ENCODE measurements around the gene SLC29A4. TPM values are rescaled to one million over a fixed set of nuclear protein-coding genes. Genes with fewer than 3 reads are reported as not detected.
"Not testable (repeated sequence)": the region's sequence is repeated elsewhere in the genome, so short reads cannot be mapped to it uniquely, and the experiment has no call there.

Gene SLC29A4
- total RNA-seq, 2 donors from 2014 or later = 4.6 to 20.7 TPM

GRCh38 chr7:5274441-5274840 lies 8.3 kb upstream of the SLC29A4 start:
- peak overlapping the region in 1 of 2 donors; percentile 24 for H3K9ac ChIP-seq (ENCODE audit: low read depth in 2 of 2, low read length in 2 of 2)
- intact Hi-C loops (cut with DNase I) = no loop called here
- H3K4me1 ChIP-seq = no peaks in the 10 kb centered on the region
- no peak overlapping the region for H3K27ac ChIP-seq
- TF ChIP-seq CTCF (IDR thresholded peaks at IDR 0.05) = no peak
- H3K4me3 ChIP-seq = no peak overlapping the region
- DNase-seq = no peak
- no peaks in the 10 kb centered on the region for H3K36me3 ChIP-seq
- H3K9me3 ChIP-seq = no peaks in the 10 kb centered on the region
- H3K27me3 ChIP-seq = no peaks in the 10 kb centered on the region

GRCh38 chr7:5274985-5275431 lies 7.7 kb upstream of the SLC29A4 start:
- H3K9ac ChIP-seq (ENCODE audit: low read depth in 2 of 2, low read length in 2 of 2); H3K36me3 ChIP-seq; H3K9me3 ChIP-seq; H3K4me1 ChIP-seq; H3K4me3 ChIP-seq; intact Hi-C loops (cut with DNase I); H3K27ac ChIP-seq; DNase-seq; H3K27me3 ChIP-seq: not testable (repeated sequence)

- intact Hi-C loops (cut with DNase I); H3K4me1 ChIP-seq; H3K9ac ChIP-seq (ENCODE audit: low read depth in 2 of 2, low read length in 2 of 2); H3K27me3 ChIP-seq; H3K4me3 ChIP-seq; H3K9me3 ChIP-seq; DNase-seq; H3K27ac ChIP-seq; H3K36me3 ChIP-seq: not testable (repeated sequence)
Observed at GRCh38 chr7:5275510-5275909, 7.2 kb upstream of the SLC29A4 start.

DNA sequence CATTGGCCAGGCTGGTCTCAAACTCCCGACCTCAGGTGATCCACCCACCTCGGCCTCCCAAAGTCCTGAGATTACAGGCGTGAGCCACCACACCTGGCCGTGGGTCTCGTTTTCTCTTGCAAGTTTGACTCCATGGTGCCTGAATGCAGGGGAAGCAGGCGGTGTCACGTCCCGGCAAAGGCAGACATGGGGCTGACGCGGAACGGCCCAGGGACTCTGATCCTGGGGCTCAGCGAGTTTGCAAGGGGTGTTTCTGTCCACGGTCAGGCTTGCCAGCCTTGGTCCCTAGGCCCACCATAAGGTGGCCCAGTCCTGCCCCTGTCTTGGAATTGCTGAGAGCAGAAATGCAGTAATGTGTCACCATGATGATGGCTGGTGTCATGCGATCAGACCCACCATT lies 6.6 kb upstream of the SLC29A4 start:
- H3K27me3 ChIP-seq; DNase-seq; H3K9me3 ChIP-seq; H3K36me3 ChIP-seq; H3K4me1 ChIP-seq; H3K4me3 ChIP-seq; H3K27ac ChIP-seq; intact Hi-C loops (cut with DNase I); H3K9ac ChIP-seq (ENCODE audit: low read depth in 2 of 2, low read length in 2 of 2): not testable (repeated sequence)

GRCh38 chr7:5276611-5277010 lies 6.1 kb upstream of the SLC29A4 start:
- H3K9ac ChIP-seq (ENCODE audit: low read depth in 2 of 2, low read length in 2 of 2) = no peak overlapping the region
- H3K36me3 ChIP-seq = no peaks in the 10 kb centered on the region
- no peak for DNase-seq
- intact Hi-C loops (cut with DNase I) = no loop called here
- H3K27ac ChIP-seq = no peak overlapping the region
- H3K27me3 ChIP-seq = no peaks in the 10 kb centered on the region
- TF ChIP-seq CTCF (IDR thresholded peaks at IDR 0.05) = no peak
- no peaks in the 10 kb centered on the region for H3K9me3 ChIP-seq
- no peaks in the 10 kb centered on the region for H3K4me1 ChIP-seq
- no peak overlapping the region for H3K4me3 ChIP-seq

GRCh38 chr7:5278766-5279165 lies 4.0 kb upstream of the SLC29A4 start:
- Histone ChIP-seq H3K4me3 (no peak overlapping the region), H3K27ac (no peak overlapping the region), H3K4me1 (no peaks in the 10 kb centered on the region), H3K36me3 (no peaks in the 10 kb centered on the region), H3K9ac (ENCODE audit: low read depth in 2 of 2, low read length in 2 of 2) (no peak overlapping the region), H3K9me3 (no peaks in the 10 kb centered on the region), H3K27me3 (no peaks in the 10 kb centered on the region)
- no peak for DNase-seq
- TF ChIP-seq CTCF (IDR thresholded peaks at IDR 0.05) = no peak
- intact Hi-C loops (cut with DNase I) = no loop called here

DNA sequence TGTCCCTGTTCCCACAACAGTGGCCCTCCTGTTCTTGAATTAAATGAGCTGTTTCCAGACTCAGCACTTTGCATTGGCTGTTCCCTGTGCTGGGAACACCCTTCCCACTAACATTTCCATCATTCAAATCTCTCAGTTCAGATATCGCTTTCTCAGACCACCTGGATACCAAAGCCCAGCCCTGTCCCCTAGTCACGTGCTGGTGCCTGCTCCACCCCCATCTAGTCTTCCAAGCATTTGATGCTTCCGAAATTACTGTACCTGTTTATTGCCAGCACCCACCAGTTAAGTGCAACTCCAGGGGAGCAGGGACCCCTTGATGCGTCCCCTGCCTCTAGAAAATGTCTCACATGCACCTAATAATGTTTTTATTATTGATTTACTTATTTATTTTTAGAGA lies 3.0 kb upstream of the SLC29A4 start:
- no peaks in the 10 kb centered on the region for H3K4me1 ChIP-seq
- H3K4me3 ChIP-seq = no peak overlapping the region
- H3K27ac ChIP-seq = no peak overlapping the region
- H3K36me3 ChIP-seq = no peaks in the 10 kb centered on the region
- no peaks in the 10 kb centered on the region for H3K27me3 ChIP-seq
- intact Hi-C loops (cut with DNase I) = no loop called here
- H3K9me3 ChIP-seq = no peaks in the 10 kb centered on the region
- no peak overlapping the region for H3K9ac ChIP-seq (ENCODE audit: low read depth in 2 of 2, low read length in 2 of 2)
- DNase-seq = no peak
- no peak for TF ChIP-seq CTCF (IDR thresholded peaks at IDR 0.05)

DNA sequence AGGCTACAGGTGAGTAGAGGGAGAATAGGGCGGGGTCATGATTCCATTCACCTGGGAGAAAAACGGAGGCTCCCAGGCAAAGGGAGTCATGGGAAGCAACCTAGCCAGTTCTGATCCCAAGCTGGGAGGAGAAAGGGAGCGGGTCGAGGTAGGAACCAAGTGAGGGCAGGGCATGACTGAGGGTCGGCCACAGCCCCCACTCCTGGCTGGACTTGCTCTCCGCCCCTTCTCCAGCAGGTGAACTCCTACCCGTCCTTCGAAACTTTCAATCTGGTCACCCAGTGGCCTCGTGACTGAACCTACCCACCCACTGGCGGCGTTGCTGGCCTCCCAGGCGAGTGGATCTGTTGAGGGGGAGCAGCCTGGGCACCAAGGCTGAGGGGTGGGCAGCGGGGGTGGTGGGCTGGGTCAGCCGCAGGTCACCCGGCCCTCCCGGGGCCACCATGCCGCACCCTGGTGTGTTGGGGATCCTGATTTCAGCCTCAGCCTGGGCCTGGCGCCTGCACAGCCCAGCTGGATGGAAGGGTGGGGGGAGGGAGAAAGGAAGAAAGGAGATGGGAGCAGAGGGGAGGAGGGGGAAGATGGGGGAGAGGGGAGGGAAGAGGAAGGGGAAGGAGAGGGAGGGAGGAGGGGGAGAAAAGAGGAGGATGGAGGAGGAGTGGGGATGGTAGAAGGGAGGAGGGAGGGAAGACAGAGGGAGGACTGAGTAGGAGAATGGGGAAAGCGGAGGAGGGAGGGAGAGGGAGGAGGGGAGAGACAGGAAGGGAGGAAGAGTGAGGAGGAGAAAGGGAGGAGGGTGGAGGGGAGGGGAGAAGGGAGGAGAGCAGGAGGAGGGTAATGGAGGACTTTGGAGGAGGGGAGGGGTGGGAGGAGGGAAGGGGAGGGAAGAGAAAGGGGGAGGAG lies 894 bp upstream of the SLC29A4 start:
- H3K4me3 ChIP-seq; H3K27ac ChIP-seq; H3K36me3 ChIP-seq; H3K9ac ChIP-seq (ENCODE audit: low read depth in 2 of 2, low read length in 2 of 2); H3K9me3 ChIP-seq; DNase-seq; H3K27me3 ChIP-seq; intact Hi-C loops (cut with DNase I); H3K4me1 ChIP-seq: not testable (repeated sequence)
